ENCODE data around the gene ADGRB3.

DNA sequence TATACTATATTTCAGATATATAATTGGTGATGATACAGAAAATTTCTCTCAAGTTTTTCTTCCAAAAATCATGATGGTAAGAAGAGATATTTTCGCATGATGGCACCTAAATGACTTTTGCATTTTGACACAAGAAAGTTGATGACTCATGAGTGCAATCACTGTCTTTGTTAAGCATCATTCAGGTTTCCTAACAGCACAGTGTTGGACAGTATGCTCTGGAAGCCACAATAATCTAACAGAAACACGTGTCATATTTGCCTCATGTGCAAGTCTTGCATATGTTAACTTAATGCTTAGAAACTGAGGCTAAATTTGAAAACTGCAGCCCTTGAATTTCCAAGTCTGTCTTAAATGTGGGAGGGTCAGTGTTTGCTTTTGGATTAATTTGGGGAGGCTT, 628.2 kb downstream of the ADGRB3 start:
- TF ChIP-seq, protein P1, sequence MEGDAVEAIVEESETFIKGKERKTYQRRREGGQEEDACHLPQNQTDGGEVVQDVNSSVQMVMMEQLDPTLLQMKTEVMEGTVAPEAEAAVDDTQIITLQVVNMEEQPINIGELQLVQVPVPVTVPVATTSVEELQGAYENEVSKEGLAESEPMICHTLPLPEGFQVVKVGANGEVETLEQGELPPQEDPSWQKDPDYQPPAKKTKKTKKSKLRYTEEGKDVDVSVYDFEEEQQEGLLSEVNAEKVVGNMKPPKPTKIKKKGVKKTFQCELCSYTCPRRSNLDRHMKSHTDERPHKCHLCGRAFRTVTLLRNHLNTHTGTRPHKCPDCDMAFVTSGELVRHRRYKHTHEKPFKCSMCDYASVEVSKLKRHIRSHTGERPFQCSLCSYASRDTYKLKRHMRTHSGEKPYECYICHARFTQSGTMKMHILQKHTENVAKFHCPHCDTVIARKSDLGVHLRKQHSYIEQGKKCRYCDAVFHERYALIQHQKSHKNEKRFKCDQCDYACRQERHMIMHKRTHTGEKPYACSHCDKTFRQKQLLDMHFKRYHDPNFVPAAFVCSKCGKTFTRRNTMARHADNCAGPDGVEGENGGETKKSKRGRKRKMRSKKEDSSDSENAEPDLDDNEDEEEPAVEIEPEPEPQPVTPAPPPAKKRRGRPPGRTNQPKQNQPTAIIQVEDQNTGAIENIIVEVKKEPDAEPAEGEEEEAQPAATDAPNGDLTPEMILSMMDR (IDR thresholded peaks at IDR 0.05) = no peak
- no peak for TF ChIP-seq EZH2 (IDR thresholded peaks at IDR 0.05; ENCODE audit: borderline replicate concordance, insufficient read depth, low read depth, low read length, poor library complexity, severe bottlenecking)
